ENCODE measurements around the gene CSNK1A1. TPM values are rescaled to one million over a fixed set of nuclear protein-coding genes. Genes with fewer than 3 reads are reported as not detected.
A peak's percentile ranks its signal among the peaks of the same experiment; 100 is the strongest.
"Not testable (repeated sequence)": the region's sequence is repeated elsewhere in the genome, so short reads cannot be mapped to it uniquely, and the experiment has no call there.

Gene CSNK1A1
- polyA plus RNA-seq, 2 of the 4 experiments (the other 2 are of a cell fraction), result 123 to 218 TPM

- no peak for FAIRE-seq
Measured at GRCh38 chr5:149537374-149537975, 13.8 kb downstream of the CSNK1A1 start.

DNA sequence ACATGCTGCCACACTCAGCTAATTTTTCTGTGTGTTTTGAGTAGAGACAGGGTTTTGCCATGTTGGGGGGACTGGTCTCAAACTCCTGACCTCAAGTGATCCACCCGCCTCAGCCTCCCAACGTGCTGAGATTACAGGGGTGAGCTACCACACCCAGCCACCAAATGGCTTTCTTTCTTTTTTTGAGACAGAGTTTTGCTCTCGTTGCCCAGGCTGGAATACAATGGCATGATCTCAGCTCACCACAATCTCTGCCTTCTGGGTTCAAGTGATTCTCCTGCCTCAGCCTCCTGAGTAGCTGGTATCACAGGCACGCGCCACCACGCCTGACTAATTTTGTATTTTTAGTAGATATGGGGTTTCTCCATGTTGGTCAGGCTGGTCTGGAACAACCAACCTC is 15.5 kb downstream of the CSNK1A1 start:
- ATAC-seq, POLR2A ChIA-PET: not testable (repeated sequence)

More at GRCh38 chr5:149537374-149537975, 13.8 kb downstream of the CSNK1A1 start:
- ATAC-seq (no peak), DNase-seq (ENCODE audit: low read depth in 1 of 2, low spot score in 1 of 2) (no peak)
- Histone ChIP-seq H3K9me3 (no peaks in the 10 kb centered on the region), H3K4me3 (no peak overlapping the region), H3K4me2 (no peak overlapping the region), H3K27ac (no peak overlapping the region), H3K4me1 (peaks cover 14% of the 10 kb centered on the region; the same call in 2 of the 3 replicates)
- ChIA-PET CTCF (interaction anchor here (0.9 to 1.1 kb wide), 2 partner anchors 12 to 155 kb away, joined by 3 read pairs; no protein-coding TSS in a partner anchor), POLR2A (interaction anchor here (0.5 kb wide), 1 partner anchor 185 kb away, joined by 3 read pairs; no protein-coding TSS in a partner anchor)
- WGBS (ENCODE audit: missing lambda C conversion rate), result 97% methylated on average over 1 of the region's 1 CpG
- TF ChIP-seq MAFK (IDR thresholded peaks at IDR 0.05; ENCODE audit: partially characterized antibody) (peak; percentile 43), KDM5A (IDR thresholded peaks at IDR 0.05) (no peak)

GRCh38 chr5:149532413-149532812 is 18.8 kb downstream of the CSNK1A1 start:
- ATAC-seq (no peak), FAIRE-seq (no peak), DNase-seq (ENCODE audit: low read depth in 1 of 2, low spot score in 1 of 2) (no peak)
- H3K27ac ChIP-seq, result no peak overlapping the region
- H3K4me1 ChIP-seq, result peaks cover 27% of the 10 kb centered on the region
- WGBS (ENCODE audit: missing lambda C conversion rate), result 93% methylated on average over 7 of the region's 7 CpGs
- no peaks in the 10 kb centered on the region for H3K9me3 ChIP-seq
- H3K4me2 ChIP-seq, result no peak overlapping the region
- CTCF ChIA-PET, result interaction anchor here (2.2 kb wide), 1 partner anchor 10 kb away, joined by 6 read pairs; no protein-coding TSS in a partner anchor
- TF ChIP-seq EHMT2 (IDR thresholded peaks at IDR 0.05; ENCODE audit: low read depth) (no peak), HEYL (CRISPR knock-in tag; IDR thresholded peaks at IDR 0.05) (no peak), ZFP36 (IDR thresholded peaks at IDR 0.05; ENCODE audit: borderline replicate concordance, partially characterized antibody) (no peak), E2F6 (IDR thresholded peaks at IDR 0.05; ENCODE audit: borderline replicate concordance, low read depth) (no peak), USF2 (IDR thresholded peaks at IDR 0.05) (no peak), NR3C1 (IDR thresholded peaks at IDR 0.05) (no peak), CHD2 (IDR thresholded peaks at IDR 0.05; ENCODE audit: low read length, partially characterized antibody) (no peak), CBX8 (IDR thresholded peaks at IDR 0.05) (no peak), TP53 (CRISPR knock-in tag; IDR thresholded peaks at IDR 0.05) (no peak), PHF8 (IDR thresholded peaks at IDR 0.05; ENCODE audit: borderline replicate concordance, low read depth) (no peak), ZNF302 (CRISPR knock-in tag; IDR thresholded peaks at IDR 0.05) (no peak), SREBF2 (IDR thresholded peaks at IDR 0.05) (no peak)
- POLR2A ChIA-PET, result no interaction called here
- no peak overlapping the region for H3K4me3 ChIP-seq

More for the DNA sequence above, 15.5 kb downstream of the CSNK1A1 start:
- H3K4me3 ChIP-seq; FAIRE-seq; H3K4me2 ChIP-seq; DNase-seq (ENCODE audit: low read depth in 1 of 2, low spot score in 1 of 2); H3K27ac ChIP-seq; H3K9me3 ChIP-seq: not testable (repeated sequence)
- peaks cover 16% of the 10 kb centered on the region; the same call in 2 of the 3 replicates for H3K4me1 ChIP-seq
- CTCF ChIA-PET, result interaction anchor here (0.7 to 0.9 kb wide), 2 partner anchors 10 to 49 kb away, joined by 3 to 4 read pairs; no protein-coding TSS in a partner anchor
- 98% methylated on average over 6 of the region's 6 CpGs for WGBS (ENCODE audit: missing lambda C conversion rate)

DNA sequence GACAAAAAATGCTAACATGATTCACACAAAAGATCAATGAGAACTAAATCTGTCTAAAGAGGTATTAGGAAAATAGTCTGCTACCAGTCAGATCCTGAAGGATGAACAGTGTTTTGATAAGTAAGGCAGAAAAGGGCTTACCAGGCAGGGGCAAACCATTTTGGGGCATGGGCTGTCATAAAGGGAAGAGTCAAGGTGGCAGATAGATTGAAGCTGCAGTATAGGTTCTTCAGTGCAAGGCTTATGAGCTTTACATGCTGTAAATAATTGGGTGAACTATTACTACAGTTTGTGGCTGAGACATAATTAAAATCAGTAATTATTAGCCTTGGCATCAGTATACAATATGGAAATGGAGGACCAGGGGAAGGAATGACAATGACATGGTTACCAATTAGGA is 21.8 kb downstream of the CSNK1A1 start:
- ChIA-PET POLR2A (no interaction called here), CTCF (interaction anchor here (0.9 kb wide), 1 partner anchor 10 kb away, joined by 3 read pairs; no protein-coding TSS in a partner anchor)
- H3K9me3 ChIP-seq, result no peaks in the 10 kb centered on the region
- no peak overlapping the region for H3K4me2 ChIP-seq
- no peak for FAIRE-seq
- TF ChIP-seq SREBF2 (IDR thresholded peaks at IDR 0.05), result no peak
- H3K27ac ChIP-seq, result no peak overlapping the region
- H3K4me1 ChIP-seq, result peaks cover 42% of the 10 kb centered on the region
- H3K4me3 ChIP-seq, result no peak overlapping the region
- no peak for ATAC-seq
- no peak for DNase-seq (ENCODE audit: low read depth in 1 of 2, low spot score in 1 of 2)

Data from A549 (cell line).